ENCODE results near the gene VAV2. TPM values are rescaled to one million over a fixed set of nuclear protein-coding genes. Genes with fewer than 3 reads are reported as not detected.

The VAV2 gene
- total and polyA plus RNA-seq, 5 donors, result 4.7 to 11.4 (median 7.4) TPM

DNA sequence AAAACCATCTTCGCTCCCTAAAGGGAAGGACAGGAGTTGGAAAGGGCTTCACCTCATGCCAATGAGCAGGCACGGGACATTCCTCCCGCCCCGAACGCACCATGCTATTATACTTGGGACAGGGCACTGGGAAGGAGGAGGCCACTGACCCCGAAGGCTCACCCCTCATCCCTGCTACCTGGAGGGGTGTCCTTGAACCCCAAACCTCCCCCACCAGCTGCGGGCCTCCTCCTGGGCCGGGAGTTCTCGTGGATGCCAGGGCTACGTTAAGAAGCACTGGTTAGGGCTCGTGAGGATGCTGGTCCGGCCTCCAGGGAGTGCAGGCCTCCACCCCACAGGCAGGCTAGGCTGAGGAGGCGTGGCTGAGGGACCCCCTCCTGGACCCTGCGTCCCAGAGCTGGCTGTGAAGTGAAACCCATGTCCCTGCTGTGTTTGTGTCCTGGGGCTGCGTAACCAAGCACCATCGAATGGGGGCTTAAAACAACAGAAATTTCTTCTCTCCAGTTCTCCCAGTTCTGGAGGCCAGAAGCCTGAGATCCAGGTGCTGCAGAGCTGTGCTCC is 142.9 kb downstream of the VAV2 start:
- DNase-seq, result peak in 2 of 3 donors; percentile 13 to 42
- 94% methylated on average over 16 of the region's 16 CpGs for WGBS
- intact Hi-C loops (cut with DNase I), result no loop called here

DNA sequence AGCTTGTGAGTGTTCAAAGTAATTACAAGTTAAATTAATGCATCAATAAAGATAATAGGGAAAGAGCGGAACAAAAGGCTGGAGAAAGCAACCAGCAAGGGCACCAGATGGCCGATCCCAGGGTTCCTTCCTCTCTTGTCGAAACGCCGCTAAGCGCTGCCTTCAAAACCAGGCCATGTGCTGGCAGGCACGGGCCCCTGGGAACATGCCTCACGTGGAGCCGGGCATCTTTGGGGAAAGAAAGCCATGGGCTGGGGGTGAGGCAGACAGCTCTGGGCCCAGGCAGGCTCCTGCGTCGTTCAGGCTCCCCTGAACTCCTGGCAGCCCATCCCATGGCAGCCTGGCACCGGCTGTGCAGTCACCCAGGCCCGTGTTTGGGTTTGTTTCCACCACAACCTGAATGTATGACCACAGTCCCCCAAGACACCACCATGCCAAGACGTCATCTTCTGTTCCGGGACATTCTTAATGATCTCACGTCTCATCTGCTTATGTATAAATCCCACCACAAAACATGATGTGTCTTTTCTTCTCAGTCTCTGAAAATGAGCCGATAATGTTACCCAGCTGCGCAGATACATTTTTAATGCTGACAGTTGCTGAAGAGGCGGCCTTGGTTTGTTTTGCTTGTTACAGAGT is 143.5 kb downstream of the VAV2 start:
- Histone ChIP-seq H3K9me3 (ENCODE audit: control insufficient read depth, low read length) (no peaks in the 10 kb centered on the region), H3K4me3 (ENCODE audit: low read length) (no peak overlapping the region), H3K27me3 (ENCODE audit: control insufficient read depth, insufficient read depth) (no peaks in the 10 kb centered on the region), H3K4me1 (ENCODE audit: control insufficient read depth, insufficient read depth, low read length) (peaks cover 5% of the 10 kb centered on the region), H3K27ac (ENCODE audit: low read length) (no peak overlapping the region)
- WGBS, result 94% methylated on average over 19 of the region's 19 CpGs
- DNase-seq (peak in 2 of 3 donors; percentile 26 to 43), ATAC-seq (no peak)
- intact Hi-C loops (cut with DNase I), result no loop called here

More for the DNA sequence above, 142.9 kb downstream of the VAV2 start:
- ATAC-seq, result no peak
- Histone ChIP-seq H3K4me1 (ENCODE audit: control insufficient read depth, insufficient read depth, low read length) (peaks cover 5% of the 10 kb centered on the region), H3K27ac (ENCODE audit: low read length) (no peak overlapping the region), H3K9me3 (ENCODE audit: control insufficient read depth, low read length) (no peaks in the 10 kb centered on the region), H3K4me3 (ENCODE audit: low read length) (no peak overlapping the region), H3K27me3 (ENCODE audit: control insufficient read depth, insufficient read depth) (no peaks in the 10 kb centered on the region)

DNA sequence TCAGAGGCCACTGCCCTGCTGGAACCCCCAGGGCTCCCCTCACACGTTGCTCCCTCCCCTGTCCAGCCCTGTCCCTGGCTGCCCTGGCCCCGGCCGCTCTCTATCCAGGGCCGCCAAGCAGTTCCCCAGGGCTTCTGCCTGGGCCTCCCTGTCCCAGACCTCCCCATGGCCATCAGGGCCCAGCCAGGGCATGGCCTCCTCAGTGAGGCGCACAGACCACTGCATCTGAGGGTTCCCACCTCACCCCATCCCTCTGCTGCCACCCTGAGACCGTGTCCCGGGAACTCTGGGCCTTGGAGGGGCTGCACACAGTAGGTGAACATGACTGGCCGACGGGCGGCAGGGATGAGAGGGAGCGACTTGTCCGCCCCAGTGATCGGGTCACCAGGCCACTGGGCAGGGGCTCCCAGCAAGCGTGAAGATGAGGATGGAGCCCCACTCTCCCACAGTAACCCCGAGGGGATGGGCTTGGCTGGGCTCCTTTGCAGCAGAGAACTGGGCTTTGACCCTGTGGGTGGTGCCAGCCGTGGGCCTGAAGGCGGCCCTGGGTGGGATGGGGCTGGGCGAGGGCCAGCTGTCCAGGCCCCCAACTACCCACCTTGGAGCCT is 145.5 kb downstream of the VAV2 start:
- Histone ChIP-seq H3K4me3 (ENCODE audit: low read length) (no peak overlapping the region), H3K9me3 (ENCODE audit: control insufficient read depth, low read length) (no peaks in the 10 kb centered on the region), H3K27ac (ENCODE audit: low read length) (no peak overlapping the region), H3K27me3 (ENCODE audit: control insufficient read depth, insufficient read depth) (no peaks in the 10 kb centered on the region), H3K4me1 (ENCODE audit: control insufficient read depth, insufficient read depth, low read length) (peaks cover 5% of the 10 kb centered on the region)
- intact Hi-C loops (cut with DNase I), result no loop called here
- no peak for ATAC-seq
- WGBS, result 92% methylated on average over 18 of the region's 18 CpGs
- peak in 1 of 3 donors; percentile 50 for DNase-seq

DNA sequence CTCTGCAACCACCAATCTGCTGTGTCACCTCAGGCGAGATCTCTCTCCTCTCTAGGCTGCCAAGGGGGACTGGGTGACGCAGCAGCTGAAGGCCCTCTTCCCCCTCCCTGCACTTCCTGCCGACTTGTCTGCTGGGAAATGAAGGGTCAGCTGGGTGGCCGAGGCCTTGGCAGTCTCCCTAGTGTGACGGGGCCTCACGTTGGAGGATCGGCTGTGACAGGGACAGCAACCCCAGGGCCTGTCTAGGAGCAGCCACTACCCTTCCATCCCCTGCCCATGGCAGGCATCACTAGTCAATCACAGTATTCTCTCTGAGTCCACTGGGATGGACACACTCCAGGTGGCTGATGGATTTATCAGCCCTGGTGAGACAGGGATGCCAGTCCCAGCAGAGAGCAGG is 146.7 kb downstream of the VAV2 start:
- ATAC-seq (peak; percentile 81 to 92), DNase-seq (peak; percentile 87 to 93 (median 90))
- Histone ChIP-seq H3K27ac (ENCODE audit: low read length) (no peak overlapping the region), H3K4me1 (ENCODE audit: control insufficient read depth, insufficient read depth, low read length) (peaks cover 5% of the 10 kb centered on the region), H3K9me3 (ENCODE audit: control insufficient read depth, low read length) (no peaks in the 10 kb centered on the region), H3K27me3 (ENCODE audit: control insufficient read depth, insufficient read depth) (no peaks in the 10 kb centered on the region), H3K4me3 (ENCODE audit: low read length) (peak overlapping the region; percentile 1)
- intact Hi-C loops (cut with DNase I), result no loop called here
- WGBS, result 16% methylated on average over 7 of the region's 7 CpGs

DNA sequence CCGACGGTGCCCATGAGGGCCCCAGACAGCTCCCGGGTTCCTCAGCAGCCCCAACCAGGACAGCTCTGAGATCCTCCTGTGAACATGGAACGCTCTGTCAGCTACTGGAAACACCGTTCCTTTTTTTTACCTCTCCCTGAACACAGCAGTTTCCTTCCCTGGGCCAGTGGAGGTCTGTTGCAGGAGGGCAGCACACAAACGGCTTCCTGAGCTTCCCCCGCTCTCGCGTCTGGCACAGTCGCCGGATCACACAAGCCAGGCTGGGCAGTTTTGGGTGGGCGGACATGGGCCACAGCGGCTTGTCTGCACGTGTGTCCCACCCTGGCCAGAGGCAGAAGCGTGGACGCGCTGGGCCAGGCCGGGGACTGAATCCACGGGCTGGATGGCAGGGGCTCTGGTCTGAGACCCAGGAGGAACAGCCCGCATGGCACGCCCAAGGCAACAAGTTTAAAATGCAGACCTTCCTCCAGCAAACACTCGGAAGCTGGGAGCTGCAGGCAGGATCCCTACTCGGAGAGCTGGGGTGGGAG is 147.2 kb downstream of the VAV2 start:
- 35% methylated on average over 23 of the region's 23 CpGs for WGBS
- intact Hi-C loops (cut with DNase I), result no loop called here
- H3K9me3 ChIP-seq (ENCODE audit: control insufficient read depth, low read length), result no peaks in the 10 kb centered on the region
- H3K4me3 ChIP-seq (ENCODE audit: low read length), result peak overlapping the region; percentile 1
- peaks cover 5% of the 10 kb centered on the region for H3K4me1 ChIP-seq (ENCODE audit: control insufficient read depth, insufficient read depth, low read length)
- H3K27me3 ChIP-seq (ENCODE audit: control insufficient read depth, insufficient read depth), result no peaks in the 10 kb centered on the region
- peak in 1 of 2 donors; percentile 21 for ATAC-seq
- H3K27ac ChIP-seq (ENCODE audit: low read length), result peak overlapping the region; percentile 34
- DNase-seq, result peak in 1 of 3 donors; percentile 65

DNA sequence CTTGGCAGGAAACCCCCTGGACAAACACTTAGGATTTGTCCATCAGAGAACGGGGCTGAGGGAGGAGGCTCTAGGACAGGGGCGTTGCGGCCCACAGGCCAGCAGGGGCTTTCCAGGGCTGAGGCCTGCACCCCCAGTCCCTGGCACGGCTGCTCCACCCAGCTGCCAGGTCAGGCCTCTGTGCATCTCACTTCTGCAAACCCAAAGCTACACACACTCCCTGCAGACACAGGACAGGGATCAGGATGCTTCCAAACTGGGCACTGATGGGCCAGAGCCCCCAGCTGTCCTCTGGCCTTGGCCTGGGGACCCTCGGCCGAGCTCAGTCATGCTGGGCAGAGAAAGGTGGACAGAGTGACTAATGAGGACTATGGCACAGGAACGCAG is 147.7 kb downstream of the VAV2 start:
- no peaks in the 10 kb centered on the region for H3K27me3 ChIP-seq (ENCODE audit: control insufficient read depth, insufficient read depth)
- ATAC-seq, result no peak
- DNase-seq, result no peak
- H3K27ac ChIP-seq (ENCODE audit: low read length), result no peak overlapping the region
- no peak overlapping the region for H3K4me3 ChIP-seq (ENCODE audit: low read length)
- no peaks in the 10 kb centered on the region for H3K9me3 ChIP-seq (ENCODE audit: control insufficient read depth, low read length)
- 64% methylated on average over 7 of the region's 7 CpGs for WGBS
- H3K4me1 ChIP-seq (ENCODE audit: control insufficient read depth, insufficient read depth, low read length), result peaks cover 5% of the 10 kb centered on the region
- intact Hi-C loops (cut with DNase I), result no loop called here

DNA sequence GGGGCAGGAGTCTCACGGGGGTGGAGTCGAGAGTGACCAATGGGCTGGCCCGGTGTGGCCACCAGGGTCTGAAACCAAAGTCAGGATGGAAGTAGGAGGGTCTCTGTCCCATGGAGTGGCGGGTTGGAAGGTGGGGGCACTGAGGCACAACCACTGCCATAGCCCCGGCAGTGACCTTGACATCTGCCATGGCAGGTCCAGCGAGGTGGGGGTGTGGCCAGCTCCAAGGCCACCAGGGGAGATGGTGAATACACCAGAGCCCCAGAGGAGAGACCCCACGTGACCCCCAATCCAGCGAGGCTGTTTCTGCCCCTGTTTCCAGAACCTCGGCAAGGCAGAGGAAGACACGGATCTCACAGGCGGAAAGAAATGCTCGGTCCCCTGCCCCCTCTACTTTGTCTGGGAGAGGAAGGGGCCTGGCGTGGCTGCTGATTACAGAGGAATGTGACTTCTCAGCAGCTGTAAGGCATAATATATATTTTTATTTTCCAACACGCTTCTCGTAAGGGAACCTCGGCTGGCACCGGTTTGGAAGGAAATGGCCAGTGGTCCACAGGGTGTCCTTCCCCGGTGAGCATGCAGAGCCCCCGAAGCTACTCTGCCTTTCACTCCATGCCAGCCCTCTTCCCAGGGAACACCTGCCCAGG is 148.2 kb downstream of the VAV2 start:
- ATAC-seq, result no peak
- DNase-seq, result peak in 1 of 3 donors; percentile 40
- Histone ChIP-seq H3K4me3 (ENCODE audit: low read length) (no peak overlapping the region), H3K4me1 (ENCODE audit: control insufficient read depth, insufficient read depth, low read length) (peaks cover 5% of the 10 kb centered on the region), H3K27me3 (ENCODE audit: control insufficient read depth, insufficient read depth) (no peaks in the 10 kb centered on the region), H3K27ac (ENCODE audit: low read length) (no peak overlapping the region), H3K9me3 (ENCODE audit: control insufficient read depth, low read length) (no peaks in the 10 kb centered on the region)
- intact Hi-C loops (cut with DNase I), result no loop called here
- WGBS, result 66% methylated on average over 19 of the region's 19 CpGs

DNA sequence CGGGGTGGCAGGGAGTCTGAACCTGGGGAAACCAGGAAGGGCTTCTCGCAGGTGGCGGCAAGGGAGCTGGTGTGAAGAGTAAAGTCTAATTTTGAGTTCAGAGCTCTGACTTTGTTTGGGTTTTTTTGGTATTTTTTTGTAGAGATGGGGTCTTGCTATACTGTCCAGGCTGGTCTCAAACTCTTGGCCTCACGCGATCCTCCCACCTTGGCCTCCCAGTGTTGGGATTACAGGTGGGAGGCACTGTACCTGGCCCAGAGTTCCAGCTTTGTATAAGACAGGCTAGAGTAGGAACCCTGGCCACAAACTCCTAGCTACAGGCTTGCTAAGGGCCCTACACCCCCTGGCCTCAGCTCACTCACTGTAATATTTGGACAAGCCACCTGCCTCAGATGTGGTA is 148.9 kb downstream of the VAV2 start:
- H3K27ac ChIP-seq (ENCODE audit: low read length), result no peak overlapping the region
- no peak overlapping the region for H3K4me3 ChIP-seq (ENCODE audit: low read length)
- H3K27me3 ChIP-seq (ENCODE audit: control insufficient read depth, insufficient read depth), result no peaks in the 10 kb centered on the region
- 99% methylated on average over 5 of the region's 5 CpGs for WGBS
- no peaks in the 10 kb centered on the region for H3K9me3 ChIP-seq (ENCODE audit: control insufficient read depth, low read length)
- no peak for ATAC-seq
- no peak for DNase-seq
- H3K4me1 ChIP-seq (ENCODE audit: control insufficient read depth, insufficient read depth, low read length), result peaks cover 5% of the 10 kb centered on the region
- intact Hi-C loops (cut with DNase I), result no loop called here

DNA sequence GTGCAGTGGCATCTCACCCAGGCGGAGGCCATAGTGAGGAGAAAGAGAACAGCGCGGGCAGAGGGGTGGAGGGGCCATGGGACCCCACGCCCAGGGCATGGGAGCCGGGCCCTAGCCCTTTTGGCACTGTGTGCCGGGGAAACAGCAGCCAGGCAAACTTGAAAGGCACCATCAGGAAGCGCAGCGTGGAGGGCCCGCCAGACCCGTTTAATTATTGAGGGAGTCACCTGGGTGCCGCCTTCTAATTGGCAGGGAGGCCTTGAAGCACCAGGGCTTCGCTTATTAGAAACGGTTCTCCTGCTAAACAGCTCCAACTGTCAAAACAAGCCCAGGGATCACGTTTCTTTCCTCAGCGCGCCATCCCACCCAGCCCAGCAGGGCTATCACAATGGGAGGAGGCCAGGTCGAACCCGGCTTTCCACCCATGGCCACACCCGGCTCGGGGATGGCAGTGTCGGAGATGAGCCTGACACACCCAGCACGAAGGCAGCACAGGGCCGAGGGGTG is 149.3 kb downstream of the VAV2 start:
- ATAC-seq, result no peak
- no peak overlapping the region for H3K4me3 ChIP-seq (ENCODE audit: low read length)
- no peak overlapping the region for H3K27ac ChIP-seq (ENCODE audit: low read length)
- intact Hi-C loops (cut with DNase I), result no loop called here
- 93% methylated on average over 23 of the region's 23 CpGs for WGBS
- H3K4me1 ChIP-seq (ENCODE audit: control insufficient read depth, insufficient read depth, low read length), result peaks cover 5% of the 10 kb centered on the region
- H3K9me3 ChIP-seq (ENCODE audit: control insufficient read depth, low read length), result no peaks in the 10 kb centered on the region
- peak in 1 of 3 donors; percentile 59 for DNase-seq
- H3K27me3 ChIP-seq (ENCODE audit: control insufficient read depth, insufficient read depth), result no peaks in the 10 kb centered on the region

DNA sequence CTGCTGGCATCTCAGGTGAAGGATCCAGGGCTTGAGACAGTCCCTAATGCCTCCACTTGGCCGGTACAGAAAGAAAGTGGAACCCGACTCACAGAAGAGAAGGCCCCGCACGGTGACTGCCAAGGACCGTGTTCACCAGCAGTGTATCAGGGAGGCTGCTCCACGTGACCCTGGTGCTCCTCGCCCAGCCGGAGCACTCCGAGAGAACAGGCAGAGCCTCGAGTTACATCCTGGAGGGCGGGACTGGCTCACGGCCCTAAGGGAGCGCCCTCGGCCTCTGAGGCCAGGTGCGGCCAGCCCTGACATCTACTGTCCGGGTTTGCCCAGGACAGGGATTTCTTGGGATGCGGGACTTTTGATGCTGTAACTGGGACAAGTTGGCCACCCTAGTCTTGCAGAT is 149.9 kb downstream of the VAV2 start:
- WGBS, result 68% methylated on average over 17 of the region's 17 CpGs
- no peaks in the 10 kb centered on the region for H3K9me3 ChIP-seq (ENCODE audit: control insufficient read depth, low read length)
- intact Hi-C loops (cut with DNase I), result no loop called here
- H3K4me3 ChIP-seq (ENCODE audit: low read length), result no peak overlapping the region
- no peak overlapping the region for H3K27ac ChIP-seq (ENCODE audit: low read length)
- ATAC-seq (peak in 1 of 2 donors; percentile 34), DNase-seq (peak in 2 of 3 donors; percentile 63 to 70)
- peaks cover 5% of the 10 kb centered on the region for H3K4me1 ChIP-seq (ENCODE audit: control insufficient read depth, insufficient read depth, low read length)
- no peaks in the 10 kb centered on the region for H3K27me3 ChIP-seq (ENCODE audit: control insufficient read depth, insufficient read depth)

All from right cardiac atrium (tissue), 5 donors.